WTC11 (cell line): ENCODE results near the gene MCM10. TPM values are rescaled to one million over a fixed set of nuclear protein-coding genes. Genes with fewer than 3 reads are reported as not detected.

Experiments used
- ATAC-seq: fragments of 200-7000 bp; cut with Tn5 transposase; 2 replicates; pipeline ENCODE4 v1.10.0; 2021; ENCODE audit warnings: mild to moderate bottlenecking, moderate library complexity
- CTCF ChIA-PET: fragments of 300-600 bp; sonication (Branson Sonifier 250); formaldehyde crosslinking; loops from one replicate; lab custom pipeline; 2021; ENCODE audit warnings: antibody characterized with exemption; lab: Charles Lee
- POLR2A ChIA-PET: fragments of 350-600 bp; sonication (Branson Sonifier 250); formaldehyde crosslinking; loops from one replicate; lab custom pipeline; 2021; ENCODE audit warnings: antibody characterized with exemption; lab: Charles Lee
- DNase-seq: peaks from one replicate; pipeline ENCODE4 v3.0.0; 2021; ENCODE audit warnings: low spot score
- H3K27ac Mint-ChIP-seq: 2 replicates; pipeline ENCODE4 v1.8.0; 2021; ENCODE audit warnings: mixed read lengths
- H3K27me3 Mint-ChIP-seq: 2 replicates; pipeline ENCODE4 v1.8.0; 2021; ENCODE audit warnings: low read depth, mild to moderate bottlenecking, moderate library complexity, mixed read lengths
- H3K36me3 Mint-ChIP-seq: 2 replicates; pipeline ENCODE4 v1.8.0; 2021; ENCODE audit warnings: mixed read lengths
- H3K4me1 Mint-ChIP-seq: 2 replicates; pipeline ENCODE4 v1.8.0; 2022; ENCODE audit warnings: mixed read lengths
- H3K4me3 Mint-ChIP-seq: 2 replicates; pipeline ENCODE4 v1.8.0; 2021; ENCODE audit warnings: mild to moderate bottlenecking, moderate library complexity, mixed read lengths
- H3K9me3 Mint-ChIP-seq: 2 replicates; pipeline ENCODE4 v1.8.0; 2021; ENCODE audit warnings: mixed read lengths
- ATF1 ChIP-seq: sonication (generic); formaldehyde crosslinking; IDR thresholded peaks from 2 replicates; pipeline ENCODE4 v1.8.1; 2023; ENCODE audit warnings: mild to moderate bottlenecking, moderate library complexity, missing genetic modification reagents
- E2F5 ChIP-seq: sonication (generic); formaldehyde crosslinking; IDR thresholded peaks from 2 replicates; pipeline ENCODE4 v1.8.1; 2022; ENCODE audit warnings: mild to moderate bottlenecking, moderate library complexity, missing genetic modification reagents
- EMX1 ChIP-seq: fragments of 250-450 bp; sonication (Bioruptor Pico); IDR thresholded peaks from 2 replicates; pipeline ENCODE4 v1.8.0; 2021; ENCODE audit warnings: mild to moderate bottlenecking
- ESRRA ChIP-seq: sonication (generic); formaldehyde crosslinking; IDR thresholded peaks from 2 replicates; pipeline ENCODE4 v1.8.1; 2022; ENCODE audit warnings: mild to moderate bottlenecking, missing genetic modification reagents, borderline replicate concordance
- FOXJ3 ChIP-seq: sonication (generic); formaldehyde crosslinking; IDR thresholded peaks from 2 replicates; pipeline ENCODE4 v1.9.0; 2021; ENCODE audit warnings: missing genetic modification reagents, mild to moderate bottlenecking, borderline replicate concordance
- FOXP1 ChIP-seq: sonication (generic); formaldehyde crosslinking; IDR thresholded peaks from 2 replicates; pipeline ENCODE4 v1.8.0; 2022; ENCODE audit warnings: missing genetic modification reagents, mild to moderate bottlenecking, moderate library complexity, borderline replicate concordance
- HMGA2 ChIP-seq: fragments of 250-450 bp; sonication (Bioruptor Pico); IDR thresholded peaks from 2 replicates; pipeline ENCODE4 v1.4.0; 2021; ENCODE audit warnings: mild to moderate bottlenecking, moderate library complexity
- JUN ChIP-seq: sonication (generic); formaldehyde crosslinking; IDR thresholded peaks from 2 replicates; pipeline ENCODE4 v1.8.0; 2023; ENCODE audit warnings: mild to moderate bottlenecking, missing genetic modification reagents
- NFE2L1 ChIP-seq: sonication (generic); formaldehyde crosslinking; IDR thresholded peaks from 2 replicates; pipeline ENCODE4 v1.8.1; 2023; ENCODE audit warnings: missing genetic modification reagents
- PRRX2 ChIP-seq: fragments of 250-450 bp; sonication (Bioruptor Pico); IDR thresholded peaks from 2 replicates; pipeline ENCODE4 v1.8.0; 2021; ENCODE audit warnings: mild to moderate bottlenecking
- RELA ChIP-seq: sonication (generic); formaldehyde crosslinking; IDR thresholded peaks from 2 replicates; pipeline ENCODE4 v1.8.1; 2022; ENCODE audit warnings: missing genetic modification reagents, mild to moderate bottlenecking, borderline replicate concordance
- STAT6 ChIP-seq: sonication (generic); formaldehyde crosslinking; conservative IDR thresholded peaks from 2 replicates; pipeline ENCODE4 v1.8.1; 2023; ENCODE audit warnings: mild to moderate bottlenecking, low read depth, missing genetic modification reagents, moderate library complexity
- TP53 ChIP-seq: sonication (generic); formaldehyde crosslinking; IDR thresholded peaks from 2 replicates; pipeline ENCODE4 v1.8.1; 2023; ENCODE audit warnings: mild to moderate bottlenecking, missing genetic modification reagents
- USF2 ChIP-seq: sonication (generic); formaldehyde crosslinking; IDR thresholded peaks from 2 replicates; pipeline ENCODE4 v1.8.1; 2023; ENCODE audit warnings: mild to moderate bottlenecking, missing genetic modification reagents, moderate library complexity
- ZMAT4 ChIP-seq: fragments of 250-450 bp; sonication (Bioruptor Pico); IDR thresholded peaks from 2 replicates; pipeline ENCODE4 v1.9.0; 2021; ENCODE audit warnings: mild to moderate bottlenecking
- ZNF138 ChIP-seq: sonication (generic); formaldehyde crosslinking; conservative IDR thresholded peaks from 2 replicates; pipeline ENCODE4 v1.8.1; 2022; ENCODE audit warnings: mild to moderate bottlenecking, moderate library complexity, missing genetic modification reagents
- ZNF219 ChIP-seq: sonication (generic); formaldehyde crosslinking; IDR thresholded peaks from 2 replicates; pipeline ENCODE4 v1.8.0; 2023; ENCODE audit warnings: missing genetic modification reagents, mild to moderate bottlenecking, borderline replicate concordance
- ZNF396 ChIP-seq: fragments of 250-450 bp; sonication (Bioruptor Pico); IDR thresholded peaks from 2 replicates; pipeline ENCODE4 v1.8.0; 2021; ENCODE audit warnings: mild to moderate bottlenecking, moderate library complexity, borderline replicate concordance
- ZNF423 ChIP-seq: fragments of 250-450 bp; sonication (Bioruptor Pico); IDR thresholded peaks from 2 replicates; pipeline ENCODE4 v2.1.2; 2022; ENCODE audit warnings: mild to moderate bottlenecking, moderate library complexity
- ZNF512 ChIP-seq: sonication (generic); formaldehyde crosslinking; IDR thresholded peaks from 2 replicates; pipeline ENCODE4 v1.8.1; 2022; ENCODE audit warnings: missing genetic modification reagents, borderline replicate concordance
- total RNA-seq: library from RNA; stranded (reverse); gene quantifications from 3 replicates; pipeline ENCODE4 v1.2.3, GENCODE V29; 2021
- TF ChIP-seq, protein P1 (sequence below): fragments of 250-450 bp; sonication (Bioruptor Pico); IDR thresholded peaks from 2 replicates; pipeline ENCODE4 v1.9.0; 2021; ENCODE audit warnings: moderate library complexity, mild to moderate bottlenecking, inconsistent platforms, borderline replicate concordance
- TF ChIP-seq, protein P2 (sequence below): fragments of 250-450 bp; sonication (Bioruptor Pico); IDR thresholded peaks from 2 replicates; pipeline ENCODE4 v1.9.0; 2021; ENCODE audit warnings: mild to moderate bottlenecking
- TF ChIP-seq, protein P3 (sequence below): sonication (generic); formaldehyde crosslinking; IDR thresholded peaks from 2 replicates; pipeline ENCODE4 v1.8.1; 2023; ENCODE audit warnings: mild to moderate bottlenecking, missing genetic modification reagents, moderate library complexity

Gene MCM10
- total RNA-seq, 1 experiment from 2014 or later: 44.3 TPM

DNA sequence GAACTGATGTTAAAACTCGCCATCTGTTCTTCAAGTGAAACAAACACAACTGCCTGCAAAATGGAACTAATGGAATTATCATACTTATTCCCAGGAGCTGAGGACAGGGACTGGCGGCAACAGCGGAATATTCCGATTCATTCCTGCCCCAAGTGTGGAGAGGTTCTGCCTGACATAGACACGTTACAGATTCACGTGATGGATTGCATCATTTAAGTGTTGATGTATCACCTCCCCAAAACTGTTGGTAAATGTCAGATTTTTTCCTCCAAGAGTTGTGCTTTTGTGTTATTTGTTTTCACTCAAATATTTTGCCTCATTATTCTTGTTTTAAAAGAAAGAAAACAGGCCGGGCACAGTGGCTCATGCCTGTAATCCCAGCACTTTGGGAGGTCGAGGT, 24.7 kb upstream of the MCM10 start:
- DNase-seq (no peak), ATAC-seq (no peak)
- TF ChIP-seq STAT6 (CRISPR knock-in tag) (no peak), NFE2L1 (no peak)
- POLR2A ChIA-PET: interaction anchor here (0.6 kb wide), 1 partner anchor 37 kb away, joined by 3 read pairs; the partner anchor contains the start of gene OPTN
- Mint-ChIP-seq H3K27ac (no peak overlapping the region), H3K36me3 (peaks cover 40% of the 10 kb centered on the region), H3K27me3 (no peaks in the 10 kb centered on the region), H3K9me3 (no peaks in the 10 kb centered on the region), H3K4me1 (peaks cover 26% of the 10 kb centered on the region), H3K4me3 (no peak overlapping the region)
- CTCF ChIA-PET: interaction anchor here (0.6 kb wide), 1 partner anchor 130 kb away, joined by 4 read pairs; no protein-coding TSS in a partner anchor

DNA sequence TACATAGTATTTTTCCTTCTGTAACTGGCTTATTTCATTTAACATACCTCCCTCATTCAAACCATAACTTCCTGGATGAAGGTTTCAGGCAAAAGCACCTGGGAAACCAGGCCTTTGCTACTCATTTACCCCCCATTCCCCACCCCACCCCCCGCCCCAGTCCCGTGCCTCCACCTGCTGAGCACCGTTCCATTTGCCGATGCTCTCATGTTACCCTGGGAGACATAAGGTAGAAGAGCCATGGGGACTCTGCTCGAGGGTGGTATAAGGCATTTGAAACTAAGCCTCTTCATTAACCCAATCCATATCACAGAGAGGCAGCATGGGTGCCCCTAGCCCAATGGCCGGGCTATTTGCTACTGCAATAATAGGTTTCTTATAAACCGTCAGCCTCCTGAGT, 22.2 kb upstream of the MCM10 start:
- peaks cover 22% of the 10 kb centered on the region for H3K36me3 Mint-ChIP-seq
- peak overlapping the region; percentile 82; the same call in 1 of the 2 replicates for H3K27ac Mint-ChIP-seq
- H3K4me1 Mint-ChIP-seq: peaks cover 26% of the 10 kb centered on the region
- ATAC-seq (peak; percentile 76), DNase-seq (no peak)
- H3K9me3 Mint-ChIP-seq: no peaks in the 10 kb centered on the region
- H3K27me3 Mint-ChIP-seq: no peaks in the 10 kb centered on the region
- H3K4me3 Mint-ChIP-seq: no peak overlapping the region
- TF ChIP-seq ZNF138 (no peak), PRRX2 (no peak), HMGA2 (CRISPR knock-in tag) (no peak), FOXJ3 (no peak), ATF1 (CRISPR knock-in tag) (no peak), ZNF423 (CRISPR knock-in tag) (no peak), E2F5 (CRISPR knock-in tag) (no peak), EMX1 (CRISPR knock-in tag) (no peak), RELA (no peak), ZNF219 (no peak)
- TF ChIP-seq, protein P1, sequence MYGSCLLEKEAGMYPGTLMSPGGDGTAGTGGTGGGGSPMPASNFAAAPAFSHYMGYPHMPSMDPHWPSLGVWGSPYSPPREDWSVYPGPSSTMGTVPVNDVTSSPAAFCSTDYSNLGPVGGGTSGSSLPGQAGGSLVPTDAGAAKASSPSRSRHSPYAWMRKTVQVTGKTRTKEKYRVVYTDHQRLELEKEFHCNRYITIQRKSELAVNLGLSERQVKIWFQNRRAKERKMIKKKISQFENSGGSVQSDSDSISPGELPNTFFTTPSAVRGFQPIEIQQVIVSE (CRISPR knock-in tag): no peak
- TF ChIP-seq, protein P2, sequence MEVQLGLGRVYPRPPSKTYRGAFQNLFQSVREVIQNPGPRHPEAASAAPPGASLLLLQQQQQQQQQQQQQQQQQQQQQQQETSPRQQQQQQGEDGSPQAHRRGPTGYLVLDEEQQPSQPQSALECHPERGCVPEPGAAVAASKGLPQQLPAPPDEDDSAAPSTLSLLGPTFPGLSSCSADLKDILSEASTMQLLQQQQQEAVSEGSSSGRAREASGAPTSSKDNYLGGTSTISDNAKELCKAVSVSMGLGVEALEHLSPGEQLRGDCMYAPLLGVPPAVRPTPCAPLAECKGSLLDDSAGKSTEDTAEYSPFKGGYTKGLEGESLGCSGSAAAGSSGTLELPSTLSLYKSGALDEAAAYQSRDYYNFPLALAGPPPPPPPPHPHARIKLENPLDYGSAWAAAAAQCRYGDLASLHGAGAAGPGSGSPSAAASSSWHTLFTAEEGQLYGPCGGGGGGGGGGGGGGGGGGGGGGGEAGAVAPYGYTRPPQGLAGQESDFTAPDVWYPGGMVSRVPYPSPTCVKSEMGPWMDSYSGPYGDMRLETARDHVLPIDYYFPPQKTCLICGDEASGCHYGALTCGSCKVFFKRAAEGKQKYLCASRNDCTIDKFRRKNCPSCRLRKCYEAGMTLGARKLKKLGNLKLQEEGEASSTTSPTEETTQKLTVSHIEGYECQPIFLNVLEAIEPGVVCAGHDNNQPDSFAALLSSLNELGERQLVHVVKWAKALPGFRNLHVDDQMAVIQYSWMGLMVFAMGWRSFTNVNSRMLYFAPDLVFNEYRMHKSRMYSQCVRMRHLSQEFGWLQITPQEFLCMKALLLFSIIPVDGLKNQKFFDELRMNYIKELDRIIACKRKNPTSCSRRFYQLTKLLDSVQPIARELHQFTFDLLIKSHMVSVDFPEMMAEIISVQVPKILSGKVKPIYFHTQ: no peak
- CTCF ChIA-PET: interaction anchor here (1.4 kb wide), 1 partner anchor 40 kb away, joined by 3 read pairs; no protein-coding TSS in a partner anchor
- POLR2A ChIA-PET: no interaction called here

- H3K27ac Mint-ChIP-seq: no peak overlapping the region
- DNase-seq: no peak
- CTCF ChIA-PET: interaction anchor here (1.4 kb wide), 1 partner anchor 40 kb away, joined by 3 read pairs; no protein-coding TSS in a partner anchor
- TF ChIP-seq JUN (CRISPR knock-in tag): no peak
- no peak for TF ChIP-seq USF2 (CRISPR knock-in tag)
- TF ChIP-seq ZNF396 (CRISPR knock-in tag): no peak
- no peak for TF ChIP-seq ZMAT4 (CRISPR knock-in tag)
- TF ChIP-seq ZNF138: no peak
- no peak for TF ChIP-seq FOXP1 (CRISPR knock-in tag)
- TF ChIP-seq, protein P3, sequence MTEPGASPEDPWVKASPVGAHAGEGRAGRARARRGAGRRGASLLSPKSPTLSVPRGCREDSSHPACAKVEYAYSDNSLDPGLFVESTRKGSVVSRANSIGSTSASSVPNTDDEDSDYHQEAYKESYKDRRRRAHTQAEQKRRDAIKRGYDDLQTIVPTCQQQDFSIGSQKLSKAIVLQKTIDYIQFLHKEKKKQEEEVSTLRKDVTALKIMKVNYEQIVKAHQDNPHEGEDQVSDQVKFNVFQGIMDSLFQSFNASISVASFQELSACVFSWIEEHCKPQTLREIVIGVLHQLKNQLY (CRISPR knock-in tag): no peak
- no peak for TF ChIP-seq ZNF512 (CRISPR knock-in tag)
- TF ChIP-seq TP53: no peak
- no peak for TF ChIP-seq PRRX2
- no peak for TF ChIP-seq ESRRA (CRISPR knock-in tag)
Observed at GRCh38 chr10:13139676-13140075, 21.7 kb upstream of the MCM10 start.

More at GRCh38 chr10:13139676-13140075, 21.7 kb upstream of the MCM10 start:
- peaks cover 21% of the 10 kb centered on the region for H3K36me3 Mint-ChIP-seq
- no peak for ATAC-seq
- peaks cover 26% of the 10 kb centered on the region for H3K4me1 Mint-ChIP-seq
- H3K9me3 Mint-ChIP-seq: no peaks in the 10 kb centered on the region
- H3K4me3 Mint-ChIP-seq: no peak overlapping the region
- no peaks in the 10 kb centered on the region for H3K27me3 Mint-ChIP-seq
- POLR2A ChIA-PET: no interaction called here
